ENCODE measurements around the gene KLK12. TPM values are rescaled to one million over a fixed set of nuclear protein-coding genes. Genes with fewer than 3 reads are reported as not detected.

Gene KLK12
- total and polyA plus RNA-seq, 2 donors (not counting 1 experiment from before 2014, with no cell fraction given) = not detected

- DNase-seq = no peak
- Histone ChIP-seq H3K27ac (ENCODE audit: low read length in 2 of 2) (no peak overlapping the region), H4K20me1 (ENCODE audit: control insufficient read depth, insufficient read depth, low read length, poor library complexity, severe bottlenecking) (no peaks in the 10 kb centered on the region), H3K4me3 (ENCODE audit: control extremely low read depth in 1 of 5, extremely low read depth in 1 of 5, insufficient read depth in 1 of 5, low read depth in 2 of 5, low read length in 4 of 5) (no peak overlapping the region), H3K4me1 (ENCODE audit: control insufficient read depth in 2 of 2, insufficient read depth in 2 of 2, low read length in 2 of 2) (no peaks in the 10 kb centered on the region), H3K9me3 (ENCODE audit: control extremely low read depth in 1 of 3, control insufficient read depth in 2 of 3, insufficient read depth in 1 of 3, low read length in 2 of 3) (no peaks in the 10 kb centered on the region), H3K36me3 (replicated peaks in 1 of 2; ENCODE audit: control extremely low read depth in 1 of 2, control insufficient read depth in 1 of 2, extremely low read depth in 1 of 2, insufficient read depth in 2 of 2, low read length in 1 of 2) (no peaks in the 10 kb centered on the region), H2AFZ (ENCODE audit: insufficient read depth, low read depth, low read length, poor library complexity, severe bottlenecking) (no peak overlapping the region), H3K9ac (ENCODE audit: low read length) (no peak overlapping the region), H3K27me3 (replicated peaks in 1 of 4; ENCODE audit: control extremely low read depth in 1 of 4, control insufficient read depth in 3 of 4, insufficient read depth in 4 of 4, low read length in 3 of 4) (no peaks in the 10 kb centered on the region), H3K4me2 (replicated peaks; ENCODE audit: low read depth, low read length, poor library complexity, severe bottlenecking) (no peak overlapping the region), H3K79me2 (ENCODE audit: control insufficient read depth, insufficient read depth, low read length) (no peaks in the 10 kb centered on the region)
- intact Hi-C loops (cut with micrococcal nuclease) = no loop called here
- Mint-ChIP-seq H3K27ac (no peak overlapping the region), H3K27me3 (peaks cover 16% of the 10 kb centered on the region), H3K9me3 (ENCODE audit: insufficient read depth) (no peaks in the 10 kb centered on the region), H3K4me1 (no peaks in the 10 kb centered on the region), H3K4me3 (no peak overlapping the region)
- 93% methylated on average over 27 of the region's 27 CpGs for WGBS (ENCODE audit: insufficient coverage)
- CTCF ChIA-PET = no interaction called here
- POLR2A ChIA-PET = no interaction called here
- TF ChIP-seq, protein P1, sequence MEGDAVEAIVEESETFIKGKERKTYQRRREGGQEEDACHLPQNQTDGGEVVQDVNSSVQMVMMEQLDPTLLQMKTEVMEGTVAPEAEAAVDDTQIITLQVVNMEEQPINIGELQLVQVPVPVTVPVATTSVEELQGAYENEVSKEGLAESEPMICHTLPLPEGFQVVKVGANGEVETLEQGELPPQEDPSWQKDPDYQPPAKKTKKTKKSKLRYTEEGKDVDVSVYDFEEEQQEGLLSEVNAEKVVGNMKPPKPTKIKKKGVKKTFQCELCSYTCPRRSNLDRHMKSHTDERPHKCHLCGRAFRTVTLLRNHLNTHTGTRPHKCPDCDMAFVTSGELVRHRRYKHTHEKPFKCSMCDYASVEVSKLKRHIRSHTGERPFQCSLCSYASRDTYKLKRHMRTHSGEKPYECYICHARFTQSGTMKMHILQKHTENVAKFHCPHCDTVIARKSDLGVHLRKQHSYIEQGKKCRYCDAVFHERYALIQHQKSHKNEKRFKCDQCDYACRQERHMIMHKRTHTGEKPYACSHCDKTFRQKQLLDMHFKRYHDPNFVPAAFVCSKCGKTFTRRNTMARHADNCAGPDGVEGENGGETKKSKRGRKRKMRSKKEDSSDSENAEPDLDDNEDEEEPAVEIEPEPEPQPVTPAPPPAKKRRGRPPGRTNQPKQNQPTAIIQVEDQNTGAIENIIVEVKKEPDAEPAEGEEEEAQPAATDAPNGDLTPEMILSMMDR (IDR thresholded peaks at IDR 0.05) = no peak
- no peak for TF ChIP-seq EZH2 (IDR thresholded peaks at IDR 0.05; ENCODE audit: borderline replicate concordance, insufficient read depth, low read depth, low read length, poor library complexity, severe bottlenecking)
- no peak for ATAC-seq (ENCODE audit: low read depth)
Observed at GRCh38 chr19:51079481-51080110, 44.8 kb upstream of the KLK12 start.

GRCh38 chr19:51078731-51079130, 43.9 kb upstream of the KLK12 start:
- Histone ChIP-seq H3K4me2 (replicated peaks; ENCODE audit: low read depth, low read length, poor library complexity, severe bottlenecking) (no peak overlapping the region), H3K36me3 (replicated peaks in 1 of 2; ENCODE audit: control extremely low read depth in 1 of 2, control insufficient read depth in 1 of 2, extremely low read depth in 1 of 2, insufficient read depth in 2 of 2, low read length in 1 of 2) (no peaks in the 10 kb centered on the region), H4K20me1 (ENCODE audit: control insufficient read depth, insufficient read depth, low read length, poor library complexity, severe bottlenecking) (no peaks in the 10 kb centered on the region), H3K4me1 (ENCODE audit: control insufficient read depth in 2 of 2, insufficient read depth in 2 of 2, low read length in 2 of 2) (no peaks in the 10 kb centered on the region), H3K4me3 (ENCODE audit: control extremely low read depth in 1 of 5, extremely low read depth in 1 of 5, insufficient read depth in 1 of 5, low read depth in 2 of 5, low read length in 4 of 5) (no peak overlapping the region), H3K9ac (ENCODE audit: low read length) (no peak overlapping the region), H3K27ac (ENCODE audit: low read length in 2 of 2) (no peak overlapping the region), H3K79me2 (ENCODE audit: control insufficient read depth, insufficient read depth, low read length) (no peaks in the 10 kb centered on the region), H2AFZ (ENCODE audit: insufficient read depth, low read depth, low read length, poor library complexity, severe bottlenecking) (no peak overlapping the region), H3K27me3 (replicated peaks in 1 of 4; ENCODE audit: control extremely low read depth in 1 of 4, control insufficient read depth in 3 of 4, insufficient read depth in 4 of 4, low read length in 3 of 4) (no peaks in the 10 kb centered on the region), H3K9me3 (ENCODE audit: control extremely low read depth in 1 of 3, control insufficient read depth in 2 of 3, insufficient read depth in 1 of 3, low read length in 2 of 3) (peaks cover 0 to 3% (median 0%) of the 10 kb centered on the region in 3 donors)
- Mint-ChIP-seq H3K4me3 (no peak overlapping the region), H3K4me1 (no peaks in the 10 kb centered on the region), H3K27ac (no peak overlapping the region), H3K9me3 (ENCODE audit: insufficient read depth) (peaks cover 5% of the 10 kb centered on the region), H3K27me3 (peaks cover 22% of the 10 kb centered on the region)
- DNase-seq (no peak), ATAC-seq (ENCODE audit: low read depth) (no peak)
- intact Hi-C loops (cut with micrococcal nuclease) = no loop called here
- no peak for TF ChIP-seq EZH2 (IDR thresholded peaks at IDR 0.05; ENCODE audit: borderline replicate concordance, insufficient read depth, low read depth, low read length, poor library complexity, severe bottlenecking)
- TF ChIP-seq, protein P1 (IDR thresholded peaks at IDR 0.05) = no peak
- CTCF ChIA-PET = no interaction called here
- POLR2A ChIA-PET = no interaction called here
- WGBS (ENCODE audit: insufficient coverage) = 94% methylated on average over 6 of the region's 6 CpGs
